PC-3 (cell line): ENCODE measurements around the gene FYN.

Experiments
- EZH2phosphoT487 ChIP-seq: fragments of 300-600 bp; sonication (generic); IDR thresholded peaks from 2 replicates; pipeline ENCODE4 v1.6.1; 2018; ENCODE audit warnings: mild to moderate bottlenecking, antibody characterized with exemption, low read length, borderline replicate concordance
- TF ChIP-seq, protein P1 (sequence below): fragments of 300-600 bp; sonication (generic); conservative IDR thresholded peaks from 2 replicates; pipeline ENCODE4 v1.5.1; 2017; ENCODE audit warnings: antibody characterized with exemption, low read depth, mild to moderate bottlenecking, low read length

DNA sequence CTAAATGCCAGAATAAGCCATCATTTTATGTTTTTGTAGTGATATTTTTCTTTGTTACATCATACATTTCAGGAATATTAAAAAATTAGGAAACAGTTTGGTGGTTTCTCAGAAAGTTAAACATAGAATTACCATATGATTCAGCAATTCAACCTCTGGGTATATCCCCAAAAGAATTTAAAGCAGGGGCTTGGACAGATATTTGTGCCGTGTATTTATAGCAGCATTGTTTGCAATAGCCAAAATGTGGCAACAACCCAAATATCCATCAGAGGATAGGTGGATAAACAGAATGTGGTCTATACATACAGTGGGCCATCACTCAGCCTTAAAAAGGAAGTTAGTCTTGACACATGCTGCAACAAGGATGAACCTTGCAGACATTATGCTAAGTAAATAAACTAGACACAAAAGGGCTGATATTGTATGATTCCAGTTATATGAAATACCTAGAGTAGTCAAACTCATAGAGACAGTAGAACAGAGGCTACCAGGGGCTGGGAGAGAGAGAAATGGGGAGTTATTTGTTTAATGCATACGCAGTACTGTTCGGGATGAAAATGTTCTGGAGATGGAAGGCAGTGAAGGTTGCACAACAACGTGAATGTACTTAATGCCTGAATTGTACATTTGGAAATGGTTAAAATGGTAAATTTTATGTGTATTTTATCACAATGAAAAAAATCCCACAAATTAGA is 248.7 kb downstream of the FYN start:
- TF ChIP-seq, protein P1, sequence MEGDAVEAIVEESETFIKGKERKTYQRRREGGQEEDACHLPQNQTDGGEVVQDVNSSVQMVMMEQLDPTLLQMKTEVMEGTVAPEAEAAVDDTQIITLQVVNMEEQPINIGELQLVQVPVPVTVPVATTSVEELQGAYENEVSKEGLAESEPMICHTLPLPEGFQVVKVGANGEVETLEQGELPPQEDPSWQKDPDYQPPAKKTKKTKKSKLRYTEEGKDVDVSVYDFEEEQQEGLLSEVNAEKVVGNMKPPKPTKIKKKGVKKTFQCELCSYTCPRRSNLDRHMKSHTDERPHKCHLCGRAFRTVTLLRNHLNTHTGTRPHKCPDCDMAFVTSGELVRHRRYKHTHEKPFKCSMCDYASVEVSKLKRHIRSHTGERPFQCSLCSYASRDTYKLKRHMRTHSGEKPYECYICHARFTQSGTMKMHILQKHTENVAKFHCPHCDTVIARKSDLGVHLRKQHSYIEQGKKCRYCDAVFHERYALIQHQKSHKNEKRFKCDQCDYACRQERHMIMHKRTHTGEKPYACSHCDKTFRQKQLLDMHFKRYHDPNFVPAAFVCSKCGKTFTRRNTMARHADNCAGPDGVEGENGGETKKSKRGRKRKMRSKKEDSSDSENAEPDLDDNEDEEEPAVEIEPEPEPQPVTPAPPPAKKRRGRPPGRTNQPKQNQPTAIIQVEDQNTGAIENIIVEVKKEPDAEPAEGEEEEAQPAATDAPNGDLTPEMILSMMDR, result no peak
- TF ChIP-seq EZH2phosphoT487, result no peak
